HG02852 (cell line): ENCODE results near the gene ZFP36L2.
A peak's percentile ranks its signal among the peaks of the same experiment; 100 is the strongest.

Experiments used
- ATAC-seq: cut with Tn5 transposase; IDR thresholded peaks from one replicate; pipeline ENCODE4 v1.9.1; 2021; ENCODE audit warnings: mild to moderate bottlenecking, moderate library complexity; ENCODE audit not compliant: unreplicated experiment

ZFP36L2 gene

GRCh38 chr2:43248621-43249020 is 22.2 kb upstream of the ZFP36L2 start:
- ATAC-seq, result no peak

DNA sequence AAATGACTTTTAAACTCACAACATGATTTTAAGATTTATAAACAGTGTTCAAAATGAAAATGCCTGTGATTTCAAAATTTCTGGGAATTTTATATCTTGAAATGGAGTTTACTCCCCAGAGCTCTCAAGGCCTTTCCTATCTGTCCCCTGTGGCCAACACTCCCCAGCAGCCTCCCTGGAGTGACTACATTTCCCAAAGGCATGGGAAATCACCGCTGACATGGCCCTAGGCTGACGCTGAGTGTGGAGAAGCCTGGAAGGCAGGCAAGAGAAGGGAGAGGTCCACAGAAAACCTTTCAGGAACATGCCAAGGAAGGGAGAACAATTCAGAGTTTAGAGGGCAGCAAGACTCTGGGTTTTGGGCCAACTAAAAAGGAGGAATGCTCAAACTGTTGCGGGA is 20.2 kb upstream of the ZFP36L2 start:
- no peak for ATAC-seq

GRCh38 chr2:43241558-43241957 is 15.2 kb upstream of the ZFP36L2 start:
- no peak for ATAC-seq

DNA sequence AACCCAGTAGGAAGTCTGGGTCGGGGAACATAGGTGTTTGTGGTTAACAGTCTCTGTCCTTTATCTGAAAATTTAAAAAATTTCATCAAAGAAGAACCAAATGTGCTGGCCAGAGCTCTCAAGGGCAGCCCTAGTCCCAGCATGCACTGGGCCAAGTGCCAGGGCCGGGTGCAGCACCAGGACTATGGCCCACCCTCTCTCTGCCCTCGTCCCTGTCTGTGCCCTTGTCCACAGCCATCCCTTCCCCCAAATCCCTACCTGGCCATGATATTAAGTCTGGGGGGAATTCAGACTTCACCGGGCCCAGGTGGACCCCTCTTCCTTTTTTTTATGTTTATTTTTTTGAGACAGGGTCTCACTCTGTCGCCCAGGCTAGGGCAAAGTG is 14.4 kb upstream of the ZFP36L2 start:
- ATAC-seq, result no peak

DNA sequence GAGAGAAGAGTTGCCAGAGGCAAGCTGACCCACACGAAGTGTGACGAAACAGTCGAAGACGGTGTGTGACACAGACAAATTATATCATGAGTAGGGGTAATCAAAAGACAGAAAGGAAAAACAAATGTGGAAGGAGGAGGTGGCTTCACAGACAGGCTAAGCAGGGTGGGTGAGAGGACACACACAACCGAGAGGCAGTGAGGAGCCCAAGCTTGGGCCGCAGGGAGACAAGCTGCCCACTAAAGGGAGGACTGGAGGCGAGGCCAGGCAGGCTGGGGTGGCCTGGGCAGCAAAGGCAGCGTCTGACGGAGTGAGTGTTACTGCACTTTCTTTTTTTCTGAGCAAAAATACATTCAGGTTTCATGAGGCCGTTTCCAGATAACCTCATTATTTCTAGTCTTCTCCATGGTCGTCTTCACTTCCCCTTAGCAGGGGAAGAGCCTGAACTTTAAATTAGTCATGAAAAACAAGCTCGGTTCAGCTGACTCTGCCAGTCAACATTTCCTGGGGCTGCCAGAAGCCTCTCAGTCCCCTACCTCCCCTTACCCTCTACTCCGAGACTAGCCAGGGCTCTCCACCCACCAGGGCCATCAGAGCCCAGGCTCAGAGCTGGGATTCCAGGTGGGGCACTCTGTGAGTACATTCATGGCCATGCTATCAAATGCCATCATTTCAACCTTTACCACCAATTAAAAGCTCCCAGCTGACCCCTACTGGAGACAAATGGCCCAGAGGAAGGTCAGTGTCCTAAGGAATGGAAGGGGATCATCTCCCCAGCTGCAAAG is 13.8 kb upstream of the ZFP36L2 start:
- peak; percentile 51 for ATAC-seq

DNA sequence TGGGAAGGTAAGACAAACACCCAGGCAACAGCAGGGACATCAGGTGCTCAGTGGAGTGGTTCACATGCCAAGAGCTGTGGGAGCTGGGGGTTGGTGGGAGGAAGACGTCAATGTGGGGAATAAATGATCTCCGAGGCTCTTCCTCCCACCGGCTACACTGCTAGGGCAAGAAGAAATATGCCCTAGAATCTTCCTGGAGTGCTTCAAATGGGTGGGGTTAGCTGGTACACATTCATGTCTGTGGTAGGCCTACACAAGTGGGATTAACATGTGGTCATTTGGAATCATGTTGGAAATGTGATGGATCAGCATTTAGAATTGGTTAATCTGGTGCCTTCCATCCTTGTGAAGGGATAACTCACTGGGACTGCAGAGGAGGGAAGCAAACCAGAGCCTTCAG is 12.4 kb upstream of the ZFP36L2 start:
- no peak for ATAC-seq

GRCh38 chr2:43238176-43238575 is 11.8 kb upstream of the ZFP36L2 start:
- ATAC-seq, result no peak

DNA sequence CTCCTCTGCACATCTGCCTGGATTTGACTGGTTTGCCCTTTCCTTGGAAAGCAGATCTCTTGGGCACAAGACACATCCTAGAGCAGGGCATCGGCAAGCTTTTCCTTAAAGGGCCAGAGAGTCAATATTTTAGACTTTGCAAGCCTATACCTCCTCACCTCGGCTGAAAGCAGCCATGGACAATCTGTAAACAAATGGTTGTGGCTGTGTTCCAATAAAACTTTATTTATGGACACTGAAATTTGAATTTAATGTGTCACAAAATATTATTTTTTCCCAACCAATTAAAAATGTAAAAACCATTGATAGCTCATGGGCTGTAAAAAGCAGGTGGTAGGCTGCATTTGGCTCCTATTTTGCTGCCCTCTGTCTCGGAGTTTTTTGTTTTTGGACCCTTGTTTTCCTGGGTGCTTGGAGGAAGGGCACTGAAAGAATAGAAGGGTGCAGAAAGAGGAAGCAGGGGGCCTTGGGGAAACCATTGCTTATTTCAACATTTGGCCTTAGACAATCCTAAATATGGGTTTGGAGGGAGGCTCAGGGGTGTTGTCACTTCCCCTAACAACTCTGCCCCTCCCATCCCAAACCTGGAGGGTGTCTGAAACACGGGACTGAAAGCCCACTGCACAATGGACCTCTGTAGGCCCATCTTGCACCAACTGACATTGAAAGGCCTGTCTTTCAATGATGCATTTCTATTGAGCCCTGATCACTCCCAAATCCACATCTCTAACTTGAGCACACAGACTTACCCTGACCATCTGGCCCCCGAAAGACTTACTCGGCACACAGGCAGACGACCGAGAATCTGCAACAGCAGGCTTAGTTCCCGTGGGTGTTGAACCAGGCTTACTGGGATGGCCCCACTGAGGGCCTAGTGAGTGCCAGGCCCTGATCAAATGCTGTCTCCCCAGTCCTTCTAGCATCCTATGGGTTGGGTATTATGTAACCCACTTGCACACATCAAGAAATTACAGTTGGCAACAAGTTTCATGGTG is 7.1 kb upstream of the ZFP36L2 start:
- ATAC-seq, result no peak

DNA sequence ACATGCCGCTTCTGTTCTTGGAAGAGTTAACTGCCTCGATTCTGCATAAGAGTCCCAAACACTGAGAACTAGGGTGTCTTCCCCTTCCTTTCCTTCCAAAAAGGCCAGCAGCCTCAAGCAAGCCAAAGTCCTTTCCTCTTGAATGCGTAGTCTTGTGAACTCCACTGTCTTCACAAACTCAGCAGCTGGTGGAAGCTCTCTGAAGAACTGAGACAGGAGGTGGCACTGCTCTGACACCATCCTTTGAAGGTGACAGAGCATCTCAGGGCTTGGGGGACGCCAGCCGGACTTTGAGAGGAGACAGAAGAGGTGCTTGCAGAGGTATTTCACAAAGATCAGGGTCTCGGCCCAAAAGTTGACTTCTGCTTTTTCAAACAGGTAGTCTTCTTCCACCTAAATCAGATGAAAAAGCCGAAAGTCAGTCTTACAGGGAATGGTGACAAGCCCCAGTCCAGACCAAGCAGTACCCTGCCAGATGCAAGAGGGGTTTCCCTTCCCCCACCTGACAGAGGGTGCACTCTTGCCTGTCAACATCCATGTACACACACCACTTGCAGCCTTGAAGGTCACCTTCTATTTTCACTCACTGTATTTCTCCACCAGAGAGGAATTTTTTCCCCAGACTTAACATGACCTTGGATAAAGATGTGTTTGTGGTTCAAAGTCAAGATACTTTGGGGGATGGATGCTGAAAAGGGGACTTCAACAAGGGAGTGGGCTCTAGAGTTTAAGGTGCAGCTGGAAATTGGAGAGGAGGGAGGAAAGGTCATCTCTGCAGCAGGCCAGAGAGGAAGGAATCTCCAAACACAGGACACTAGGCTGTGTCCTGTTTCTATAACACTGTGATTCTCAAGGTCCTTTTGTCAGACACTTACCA is 4.8 kb upstream of the ZFP36L2 start:
- no peak for ATAC-seq

DNA sequence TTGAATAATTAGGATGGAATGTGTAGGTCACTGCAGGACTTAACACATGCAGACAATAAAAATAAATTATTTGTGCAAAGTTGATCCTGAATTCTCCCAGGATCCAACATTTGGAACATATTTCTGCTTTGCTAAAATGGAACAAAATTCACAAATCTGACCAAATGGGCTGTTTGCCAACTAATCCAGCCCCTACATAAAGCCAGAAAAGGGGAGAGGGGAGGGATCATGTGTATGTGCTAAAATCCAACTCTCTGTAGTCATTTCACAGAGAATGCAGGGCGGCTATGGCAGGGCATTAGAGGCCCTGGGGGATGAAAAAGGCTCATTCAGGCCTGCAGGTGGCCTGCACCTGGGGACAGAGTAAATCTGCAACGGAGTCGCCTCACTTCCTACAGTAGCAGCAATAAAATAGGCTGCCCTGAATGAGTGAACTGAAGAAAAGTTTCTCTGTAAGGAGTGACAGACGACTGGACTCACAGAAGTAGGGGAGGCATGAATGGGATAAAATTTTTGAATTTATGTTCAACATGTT is 4.0 kb upstream of the ZFP36L2 start:
- no peak for ATAC-seq

DNA sequence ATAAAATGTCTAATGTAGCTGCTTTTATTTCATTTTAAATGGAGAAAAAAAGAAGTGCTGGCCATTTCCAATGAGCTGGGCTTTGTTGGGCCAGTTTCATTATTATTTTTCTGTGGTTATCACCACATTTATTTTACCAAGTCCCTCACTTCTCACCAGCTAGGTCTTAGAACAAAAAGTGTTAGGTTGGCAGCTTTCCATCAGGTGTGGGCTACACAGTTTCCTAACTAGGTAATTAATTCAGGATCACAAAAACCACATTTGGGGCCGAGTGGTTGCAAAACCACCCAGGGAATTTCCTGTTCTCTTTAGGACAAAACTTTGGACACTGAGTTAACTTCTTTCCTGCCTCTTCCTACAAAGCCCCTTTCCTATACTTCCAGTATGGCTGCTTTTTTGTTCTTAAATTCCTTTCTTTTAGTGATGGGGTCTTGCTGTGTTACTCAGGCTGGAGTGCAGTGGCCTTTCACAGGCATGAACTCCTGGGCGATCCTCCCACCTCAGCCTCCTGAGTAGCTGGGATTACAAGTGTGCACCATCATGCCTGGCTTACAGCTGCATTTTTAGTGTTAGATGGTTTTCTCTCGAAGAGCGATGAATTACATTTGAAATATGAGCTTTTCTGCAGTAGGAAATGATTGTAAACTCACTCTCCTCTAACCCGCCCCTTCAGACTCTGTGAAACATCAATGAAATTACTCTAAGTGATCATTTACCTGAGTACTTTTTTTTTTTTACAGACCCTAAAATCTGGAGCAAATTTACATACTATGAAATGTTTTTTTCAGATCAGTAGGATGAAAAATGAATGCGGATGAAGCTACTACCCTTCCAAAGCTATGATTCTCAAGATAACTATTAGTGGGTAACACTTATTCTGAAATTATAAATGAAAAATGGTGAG is 2.6 kb upstream of the ZFP36L2 start:
- ATAC-seq, result no peak

GRCh38 chr2:43228321-43228751 is 1.9 kb upstream of the ZFP36L2 start:
- ATAC-seq, result no peak

- no peak for ATAC-seq
Measured at GRCh38 chr2:43227830-43228281, 1.4 kb upstream of the ZFP36L2 start.

GRCh38 chr2:43226955-43227829 is 786 bp upstream of the ZFP36L2 start:
- peak; percentile 23 for ATAC-seq

DNA sequence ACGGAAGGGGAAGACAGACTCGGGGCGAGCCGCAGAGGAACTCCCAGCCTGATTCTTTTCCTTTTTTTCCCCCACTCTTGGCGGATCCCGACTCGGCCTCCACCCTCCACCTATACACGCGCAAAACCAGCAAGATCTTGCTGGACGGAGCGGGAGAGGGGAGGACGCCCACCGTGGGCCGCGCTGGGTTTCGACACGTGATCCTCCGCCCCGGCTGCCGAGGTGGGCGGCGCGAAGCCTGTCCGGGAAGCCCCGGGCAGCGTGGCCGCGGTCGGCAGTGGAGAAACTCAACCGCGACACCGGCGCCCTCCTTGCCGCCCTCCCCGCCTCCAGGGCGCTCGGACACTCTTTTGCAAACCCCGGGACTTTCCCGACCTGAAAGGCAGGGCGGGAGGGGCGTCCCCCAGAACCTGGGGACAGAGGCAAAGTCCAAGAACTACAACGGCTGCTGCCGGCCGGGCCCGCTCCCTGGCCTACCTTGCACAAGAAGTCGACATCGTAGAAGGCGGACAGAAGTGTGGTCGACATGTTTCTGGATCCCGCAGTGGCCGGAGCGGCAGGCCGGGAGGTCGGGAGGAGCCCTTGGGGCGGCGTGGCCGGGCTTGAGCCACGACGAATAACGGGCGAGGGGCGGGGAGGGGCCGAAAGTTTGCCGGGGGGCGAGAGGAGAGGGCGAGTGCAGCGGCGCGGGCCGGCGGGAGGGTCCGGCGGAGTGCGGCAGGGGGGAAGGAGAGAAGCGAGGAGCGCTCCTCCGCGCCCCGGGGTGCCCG is 433 bp downstream of the ZFP36L2 start:
- peak; percentile 31 for ATAC-seq

DNA sequence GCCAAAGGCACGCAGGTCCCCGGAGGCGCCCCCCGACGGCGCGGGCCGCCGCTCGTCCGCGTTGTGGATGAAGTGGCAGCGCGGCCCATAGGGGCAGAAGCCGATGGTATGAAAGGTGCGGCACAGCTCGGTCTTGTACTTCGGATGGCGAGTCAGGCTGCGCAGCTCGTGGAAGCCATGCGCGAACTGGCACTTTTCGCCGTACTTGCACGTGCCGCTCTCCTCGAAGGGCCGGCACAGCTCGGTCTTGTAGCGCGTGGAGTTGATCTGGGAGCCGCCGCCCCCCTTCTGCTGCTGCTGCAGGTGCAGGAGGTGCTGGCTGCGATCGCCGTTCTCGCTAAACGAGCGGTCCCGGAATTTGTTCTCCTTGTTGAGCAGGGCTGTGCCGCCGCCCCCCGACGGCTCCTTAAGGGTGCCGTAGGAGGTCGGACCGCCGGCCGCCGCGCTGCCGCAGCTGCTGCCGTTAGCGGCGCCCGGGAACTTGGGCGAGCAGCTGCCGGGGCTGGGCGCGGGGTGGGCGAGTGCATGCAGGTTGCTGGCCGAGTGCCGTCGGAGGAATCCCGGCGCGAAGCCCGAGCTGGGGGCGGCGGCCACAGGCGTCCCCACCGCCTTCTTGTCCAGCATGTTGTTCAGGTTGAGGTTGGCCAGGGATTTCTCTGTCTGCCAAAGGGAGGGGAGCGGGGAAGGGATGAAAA is 1.2 kb downstream of the ZFP36L2 start:
- no peak for ATAC-seq

GRCh38 chr2:43224571-43225092 is 1.8 kb downstream of the ZFP36L2 start:
- ATAC-seq, result no peak
